ENCODE measurements around the gene SCAMP2. TPM values are rescaled to one million over a fixed set of nuclear protein-coding genes. Genes with fewer than 3 reads are reported as not detected.

SCAMP2 gene
- total RNA-seq, 1 experiment from 2014 or later, result 55.8 TPM

DNA sequence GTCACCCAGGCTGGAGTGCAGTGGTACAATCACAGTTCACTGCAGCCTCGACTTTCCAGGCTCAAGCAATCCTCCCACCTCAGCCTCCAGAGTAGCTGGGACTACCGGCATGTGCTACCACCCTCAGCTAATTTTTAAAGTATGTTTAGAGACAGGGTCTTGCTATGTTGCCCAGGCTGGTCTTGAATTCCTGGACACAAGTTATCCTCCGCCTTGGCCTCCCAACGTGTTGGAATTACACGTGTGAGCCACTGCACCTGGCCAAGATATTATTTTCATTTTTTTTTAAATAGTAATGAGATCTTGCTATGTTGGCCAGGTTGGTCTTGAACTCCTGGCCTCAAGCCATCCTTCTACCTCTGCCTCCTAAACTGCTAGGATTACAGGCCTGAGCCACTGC, 12.3 kb upstream of the SCAMP2 start (continued):
- no peak for TF ChIP-seq ELF1 (IDR thresholded peaks at IDR 0.05; ENCODE audit: borderline replicate concordance, low read depth)
- no peak for TF ChIP-seq SRF (IDR thresholded peaks at IDR 0.05; ENCODE audit: low read depth)
- no peak for TF ChIP-seq FOSL1 (IDR thresholded peaks at IDR 0.05; ENCODE audit: low read depth)
- no peak for TF ChIP-seq SIN3A (IDR thresholded peaks at IDR 0.05; ENCODE audit: low read depth)
- TF ChIP-seq EZH2 (IDR thresholded peaks at IDR 0.05), result no peak

DNA sequence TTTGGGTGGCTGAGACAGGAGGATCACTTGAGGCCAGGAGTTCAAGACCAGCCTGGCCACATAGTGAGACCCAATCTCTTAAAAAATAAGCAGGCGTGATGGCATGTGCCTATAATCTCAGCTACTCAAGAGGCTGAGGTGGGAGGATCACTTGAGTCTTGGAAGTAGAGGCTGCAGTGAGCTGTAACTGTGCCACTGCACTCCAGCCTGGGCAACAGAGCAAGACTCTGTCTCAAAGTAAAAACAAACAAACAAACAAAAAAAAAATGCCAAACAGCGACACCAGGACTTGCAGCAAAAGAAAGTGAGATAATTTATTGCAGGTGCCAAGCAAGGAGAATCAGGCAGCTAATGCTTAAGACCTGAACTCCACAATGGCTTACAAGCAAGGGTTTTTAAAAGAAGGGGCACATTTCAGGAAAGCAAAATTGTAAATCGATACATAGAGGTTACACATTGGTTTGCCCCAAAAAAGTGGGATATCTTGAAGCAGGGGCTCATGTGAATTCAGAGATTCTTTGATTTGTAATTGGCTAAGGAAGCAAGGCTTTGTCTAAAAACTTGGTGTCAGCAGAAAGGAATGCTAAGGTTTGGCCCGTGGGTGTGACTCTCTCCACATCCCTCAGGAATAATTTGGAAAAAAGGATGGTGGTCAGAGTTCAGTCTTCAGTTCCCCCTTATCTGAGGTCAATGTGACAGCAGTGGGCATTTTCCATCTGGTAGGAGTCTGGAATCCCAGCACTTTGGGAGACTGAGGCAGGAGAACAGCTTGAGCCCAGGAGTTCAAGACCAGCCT, 11.5 kb upstream of the SCAMP2 start:
- Histone ChIP-seq H3K4me3 (replicated peaks in 1 of 2; ENCODE audit: low read depth in 1 of 2, low read length in 2 of 2) (no peak overlapping the region), H3K4me1 (ENCODE audit: control insufficient read depth in 1 of 2, insufficient read depth in 2 of 2, low read length in 2 of 2) (peaks cover 13 to 27% of the 10 kb centered on the region in 2 experiments), H3K4me2 (ENCODE audit: low read length) (peak overlapping the region; percentile 50), H3K36me3 (ENCODE audit: control insufficient read depth in 1 of 2, insufficient read depth in 2 of 2, low read length in 2 of 2) (no peaks in the 10 kb centered on the region), H4K20me1 (ENCODE audit: insufficient read depth) (no peaks in the 10 kb centered on the region), H3K27ac (ENCODE audit: low read depth, low read length) (no peak overlapping the region), H2AFZ (ENCODE audit: low read depth, low read length, poor library complexity, severe bottlenecking) (peak overlapping the region; percentile 57), H3K27me3 (ENCODE audit: insufficient read depth, low read length) (no peaks in the 10 kb centered on the region), H3K79me2 (ENCODE audit: insufficient read depth, low read length) (no peaks in the 10 kb centered on the region), H3K9ac (ENCODE audit: low read length) (no peak overlapping the region), H3K9me2 (ENCODE audit: insufficient read depth) (no peaks in the 10 kb centered on the region), H3K9me3 (ENCODE audit: control insufficient read depth in 1 of 2, insufficient read depth in 1 of 2, low read depth in 1 of 2, low read length in 2 of 2) (peaks cover 5 to 6% of the 10 kb centered on the region in 2 experiments; a peak in 2 of 4 replicates)
- intact Hi-C loops (cut with micrococcal nuclease), result no loop called here
- ChIA-PET RAD21 (ENCODE audit: low non-redundant PET in 1 of 2, low total read pairs in 2 of 2, uncharacterized antibody in 2 of 2, unreplicated experiment in 2 of 2) (interaction anchor here in 1 of 2 experiments (0.6 kb wide), 1 partner anchor 19 kb away, joined by 3 read pairs; no protein-coding TSS in a partner anchor), POLR2A (interaction anchor here (1.2 kb wide), 1 partner anchor 22 kb away, joined by 3 read pairs; the partner anchor contains the start of gene FAM219B), CTCF (interaction anchor here (1.1 kb wide), 1 partner anchor 17 kb away, joined by 4 read pairs; no protein-coding TSS in a partner anchor)
- no peak for DNase-seq (ENCODE audit: low read depth, low spot score)
- ATAC-seq, result no peak
- no peak for TF ChIP-seq POLR2AphosphoS5 (IDR thresholded peaks at IDR 0.05; ENCODE audit: low read depth, low read length)
- TF ChIP-seq, protein P1, sequence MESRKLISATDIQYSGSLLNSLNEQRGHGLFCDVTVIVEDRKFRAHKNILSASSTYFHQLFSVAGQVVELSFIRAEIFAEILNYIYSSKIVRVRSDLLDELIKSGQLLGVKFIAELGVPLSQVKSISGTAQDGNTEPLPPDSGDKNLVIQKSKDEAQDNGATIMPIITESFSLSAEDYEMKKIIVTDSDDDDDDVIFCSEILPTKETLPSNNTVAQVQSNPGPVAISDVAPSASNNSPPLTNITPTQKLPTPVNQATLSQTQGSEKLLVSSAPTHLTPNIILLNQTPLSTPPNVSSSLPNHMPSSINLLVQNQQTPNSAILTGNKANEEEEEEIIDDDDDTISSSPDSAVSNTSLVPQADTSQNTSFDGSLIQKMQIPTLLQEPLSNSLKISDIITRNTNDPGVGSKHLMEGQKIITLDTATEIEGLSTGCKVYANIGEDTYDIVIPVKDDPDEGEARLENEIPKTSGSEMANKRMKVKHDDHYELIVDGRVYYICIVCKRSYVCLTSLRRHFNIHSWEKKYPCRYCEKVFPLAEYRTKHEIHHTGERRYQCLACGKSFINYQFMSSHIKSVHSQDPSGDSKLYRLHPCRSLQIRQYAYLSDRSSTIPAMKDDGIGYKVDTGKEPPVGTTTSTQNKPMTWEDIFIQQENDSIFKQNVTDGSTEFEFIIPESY (IDR thresholded peaks at IDR 0.05; ENCODE audit: extremely low read depth, insufficient replicate concordance, low read length), result no peak
- no peak for TF ChIP-seq POLR2A (IDR thresholded peaks at IDR 0.05; ENCODE audit: borderline replicate concordance, extremely low read depth, insufficient read depth, insufficient read length)
- no peak for TF ChIP-seq YY1 (IDR thresholded peaks at IDR 0.05; ENCODE audit: extremely low read depth, insufficient replicate concordance, low read depth, low read length)
- no peak for TF ChIP-seq TCF7L2 (IDR thresholded peaks at IDR 0.05; ENCODE audit: borderline replicate concordance, extremely low read depth, insufficient read depth, insufficient read length)
- TF ChIP-seq SIN3A (IDR thresholded peaks at IDR 0.05; ENCODE audit: low read depth), result no peak
- TF ChIP-seq ZNF274 (IDR thresholded peaks at IDR 0.05; ENCODE audit: low read depth, low read length), result no peak
- TF ChIP-seq, protein P2, sequence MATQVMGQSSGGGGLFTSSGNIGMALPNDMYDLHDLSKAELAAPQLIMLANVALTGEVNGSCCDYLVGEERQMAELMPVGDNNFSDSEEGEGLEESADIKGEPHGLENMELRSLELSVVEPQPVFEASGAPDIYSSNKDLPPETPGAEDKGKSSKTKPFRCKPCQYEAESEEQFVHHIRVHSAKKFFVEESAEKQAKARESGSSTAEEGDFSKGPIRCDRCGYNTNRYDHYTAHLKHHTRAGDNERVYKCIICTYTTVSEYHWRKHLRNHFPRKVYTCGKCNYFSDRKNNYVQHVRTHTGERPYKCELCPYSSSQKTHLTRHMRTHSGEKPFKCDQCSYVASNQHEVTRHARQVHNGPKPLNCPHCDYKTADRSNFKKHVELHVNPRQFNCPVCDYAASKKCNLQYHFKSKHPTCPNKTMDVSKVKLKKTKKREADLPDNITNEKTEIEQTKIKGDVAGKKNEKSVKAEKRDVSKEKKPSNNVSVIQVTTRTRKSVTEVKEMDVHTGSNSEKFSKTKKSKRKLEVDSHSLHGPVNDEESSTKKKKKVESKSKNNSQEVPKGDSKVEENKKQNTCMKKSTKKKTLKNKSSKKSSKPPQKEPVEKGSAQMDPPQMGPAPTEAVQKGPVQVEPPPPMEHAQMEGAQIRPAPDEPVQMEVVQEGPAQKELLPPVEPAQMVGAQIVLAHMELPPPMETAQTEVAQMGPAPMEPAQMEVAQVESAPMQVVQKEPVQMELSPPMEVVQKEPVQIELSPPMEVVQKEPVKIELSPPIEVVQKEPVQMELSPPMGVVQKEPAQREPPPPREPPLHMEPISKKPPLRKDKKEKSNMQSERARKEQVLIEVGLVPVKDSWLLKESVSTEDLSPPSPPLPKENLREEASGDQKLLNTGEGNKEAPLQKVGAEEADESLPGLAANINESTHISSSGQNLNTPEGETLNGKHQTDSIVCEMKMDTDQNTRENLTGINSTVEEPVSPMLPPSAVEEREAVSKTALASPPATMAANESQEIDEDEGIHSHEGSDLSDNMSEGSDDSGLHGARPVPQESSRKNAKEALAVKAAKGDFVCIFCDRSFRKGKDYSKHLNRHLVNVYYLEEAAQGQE (IDR thresholded peaks at IDR 0.05; ENCODE audit: low read depth), result no peak
- no TSS peak for BruUV-seq (replicated peaks)

Measured in HCT116 (cell line).